Measurements from ENCODE around the gene HDAC9.

- TF ChIP-seq CTCF (IDR thresholded peaks at IDR 0.05; ENCODE audit: low read depth, low read length, poor library complexity, severe bottlenecking): no peak
- TF ChIP-seq EZH2phosphoT487 (IDR thresholded peaks at IDR 0.05; ENCODE audit: borderline replicate concordance, low read length): no peak
Observed at GRCh38 chr7:18474944-18475343, 20.6 kb upstream of the HDAC9 start.

Measured in DOHH2 (cell line).